Keratinocyte (primary cell): ENCODE measurements around the gene TRIP6.

Source experiments
- CTCF ChIP-seq, 3 experiments: IDR thresholded peaks in 1 of 3; conservative IDR thresholded peaks in 1 of 3; optimal IDR thresholded peaks in 1 of 3; 2 replicates in 2 of 3; 3 replicates in 1 of 3; pipeline versions ENCODE3 to v1.5.1; 2011; ENCODE audit warnings: low read length in 3 of 3, mild to moderate bottlenecking in 3 of 3, moderate library complexity in 2 of 3, control low read depth in 1 of 3, inconsistent platforms in 1 of 3; ENCODE audit not compliant: insufficient read depth in 2 of 3; ENCODE audit errors: extremely low read depth in 1 of 3
- EZH2 ChIP-seq: IDR thresholded peaks from one replicate; pipeline ENCODE4 v1.6.1; 2012; ENCODE audit warnings: inconsistent platforms, mild to moderate bottlenecking, low read length, moderate library complexity

- TF ChIP-seq CTCF (optimal IDR thresholded peaks at IDR 0.05 in 1 of 3, IDR thresholded peaks at IDR 0.05 in 1 of 3, conservative IDR thresholded peaks at IDR 0.05 in 1 of 3; ENCODE audit: extremely low read depth in 1 of 3, insufficient read depth in 2 of 3, low read length in 3 of 3) (no peak), EZH2 (no peak)
Observed at GRCh38 chr7:100854146-100854895, 12.9 kb upstream of the TRIP6 start.
